ENCODE measurements around the gene C19orf25. TPM values are rescaled to one million over a fixed set of nuclear protein-coding genes. Genes with fewer than 3 reads are reported as not detected.

The C19orf25 gene
- total RNA-seq, 1 donor from 2014 or later: 38.0 TPM

GRCh38 chr19:1437609-1438008, 41.4 kb downstream of the C19orf25 start:
- peaks cover 24% of the 10 kb centered on the region for H3K36me3 Mint-ChIP-seq (ENCODE audit: unreplicated experiment)
- DNase-seq (ENCODE audit: extremely low spot score, unreplicated experiment): no peak
- peak overlapping the region; percentile 99 for H3K4me3 Mint-ChIP-seq (ENCODE audit: unreplicated experiment)
- no peaks in the 10 kb centered on the region for H3K9me3 Mint-ChIP-seq (ENCODE audit: unreplicated experiment)
- no peak for TF ChIP-seq CTCF (IDR thresholded peaks at IDR 0.05)
- no peaks in the 10 kb centered on the region for H3K27me3 Mint-ChIP-seq (ENCODE audit: unreplicated experiment)
- H3K27ac Mint-ChIP-seq (ENCODE audit: unreplicated experiment): peak overlapping the region; percentile 99
- peaks cover 25% of the 10 kb centered on the region for H3K4me1 Mint-ChIP-seq (ENCODE audit: unreplicated experiment)

DNA sequence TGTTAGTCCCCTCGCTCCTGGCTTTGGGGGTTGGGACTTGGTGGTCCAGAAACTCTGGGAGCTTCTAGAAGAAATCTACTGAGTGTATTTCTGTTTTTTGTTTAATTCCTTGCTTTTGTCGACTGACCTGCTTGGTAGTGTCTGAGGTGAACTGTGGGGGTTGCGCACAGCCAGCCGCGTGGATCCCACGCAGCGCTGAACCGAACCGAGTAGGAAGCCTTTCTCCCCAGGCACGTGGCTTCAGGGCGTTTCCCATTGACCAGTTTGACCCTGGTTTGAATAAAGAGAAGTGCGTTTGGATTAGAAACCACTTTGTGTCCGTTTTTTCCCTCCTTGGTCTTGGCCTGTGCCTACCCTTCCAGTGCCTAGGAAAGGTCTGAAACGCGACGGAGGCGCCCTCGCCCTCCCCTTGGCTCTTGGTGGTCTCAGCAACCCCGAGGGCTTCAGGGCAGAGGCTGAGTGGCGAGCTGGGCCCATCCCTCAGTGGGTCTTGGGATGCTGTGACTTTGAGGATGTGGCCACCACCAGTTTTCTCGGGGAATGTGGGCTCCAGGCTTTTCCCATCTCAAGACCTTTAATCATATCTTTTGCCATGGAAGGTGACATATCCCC, 43.5 kb downstream of the C19orf25 start:
- H3K4me3 Mint-ChIP-seq (ENCODE audit: unreplicated experiment): no peak overlapping the region
- no peaks in the 10 kb centered on the region for H3K27me3 Mint-ChIP-seq (ENCODE audit: unreplicated experiment)
- no peak for DNase-seq (ENCODE audit: extremely low spot score, unreplicated experiment)
- peaks cover 20% of the 10 kb centered on the region for H3K4me1 Mint-ChIP-seq (ENCODE audit: unreplicated experiment)
- no peak overlapping the region for H3K27ac Mint-ChIP-seq (ENCODE audit: unreplicated experiment)
- no peak for TF ChIP-seq CTCF (IDR thresholded peaks at IDR 0.05)
- peaks cover 10% of the 10 kb centered on the region for H3K36me3 Mint-ChIP-seq (ENCODE audit: unreplicated experiment)
- H3K9me3 Mint-ChIP-seq (ENCODE audit: unreplicated experiment): no peaks in the 10 kb centered on the region

GRCh38 chr19:1434577-1435060, 44.4 kb downstream of the C19orf25 start:
- peaks cover 14% of the 10 kb centered on the region for H3K4me1 Mint-ChIP-seq (ENCODE audit: unreplicated experiment)
- DNase-seq (ENCODE audit: extremely low spot score, unreplicated experiment): no peak
- no peak for TF ChIP-seq CTCF (IDR thresholded peaks at IDR 0.05)
- H3K27me3 Mint-ChIP-seq (ENCODE audit: unreplicated experiment): no peaks in the 10 kb centered on the region
- H3K4me3 Mint-ChIP-seq (ENCODE audit: unreplicated experiment): no peak overlapping the region
- no peak overlapping the region for H3K27ac Mint-ChIP-seq (ENCODE audit: unreplicated experiment)
- peaks cover 6% of the 10 kb centered on the region for H3K36me3 Mint-ChIP-seq (ENCODE audit: unreplicated experiment)
- H3K9me3 Mint-ChIP-seq (ENCODE audit: unreplicated experiment): no peaks in the 10 kb centered on the region

DNA sequence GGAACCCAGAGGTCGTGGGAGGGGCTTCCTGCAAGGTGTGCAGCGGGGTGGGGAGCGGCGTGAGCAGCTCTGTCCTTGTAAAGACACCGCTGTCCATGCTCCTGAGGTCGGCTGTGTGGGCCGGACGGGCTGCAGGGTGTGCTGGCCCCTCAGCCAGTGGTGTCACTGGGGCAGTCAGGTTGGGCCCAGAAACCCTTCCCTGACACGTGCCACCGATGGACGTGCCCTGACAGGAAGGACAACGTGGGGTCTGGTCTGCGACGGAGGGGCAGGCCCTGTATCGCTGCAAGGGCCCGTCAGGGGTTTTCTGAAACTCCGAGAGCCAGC, 45.0 kb downstream of the C19orf25 start:
- no peak for TF ChIP-seq CTCF (IDR thresholded peaks at IDR 0.05)
- H3K27me3 Mint-ChIP-seq (ENCODE audit: unreplicated experiment): no peaks in the 10 kb centered on the region
- H3K27ac Mint-ChIP-seq (ENCODE audit: unreplicated experiment): no peak overlapping the region
- no peak overlapping the region for H3K4me3 Mint-ChIP-seq (ENCODE audit: unreplicated experiment)
- peaks cover 10% of the 10 kb centered on the region for H3K4me1 Mint-ChIP-seq (ENCODE audit: unreplicated experiment)
- no peaks in the 10 kb centered on the region for H3K9me3 Mint-ChIP-seq (ENCODE audit: unreplicated experiment)
- DNase-seq (ENCODE audit: extremely low spot score, unreplicated experiment): no peak
- H3K36me3 Mint-ChIP-seq (ENCODE audit: unreplicated experiment): peaks cover 6% of the 10 kb centered on the region

- DNase-seq (ENCODE audit: extremely low spot score, unreplicated experiment): no peak
- no peaks in the 10 kb centered on the region for H3K27me3 Mint-ChIP-seq (ENCODE audit: unreplicated experiment)
- H3K4me3 Mint-ChIP-seq (ENCODE audit: unreplicated experiment): no peak overlapping the region
- no peak for TF ChIP-seq CTCF (IDR thresholded peaks at IDR 0.05)
- peaks cover 6% of the 10 kb centered on the region for H3K36me3 Mint-ChIP-seq (ENCODE audit: unreplicated experiment)
- no peaks in the 10 kb centered on the region for H3K9me3 Mint-ChIP-seq (ENCODE audit: unreplicated experiment)
- no peak overlapping the region for H3K27ac Mint-ChIP-seq (ENCODE audit: unreplicated experiment)
- H3K4me1 Mint-ChIP-seq (ENCODE audit: unreplicated experiment): peaks cover 8% of the 10 kb centered on the region
Measured at GRCh38 chr19:1433119-1434039, 45.6 kb downstream of the C19orf25 start.
